Right ventricle myocardium inferior (tissue), 1 donor: Measurements from ENCODE around the gene SRPK2. TPM values are rescaled to one million over a fixed set of nuclear protein-coding genes. Genes with fewer than 3 reads are reported as not detected.

ENCODE experiments used
- ATAC-seq: fragments of 200-7000 bp; cut with Tn5 transposase; one replicate; pipeline ENCODE4 v1.9.1; 2020; ENCODE audit warnings: mild to moderate bottlenecking, moderate library complexity
- DNase-seq: peaks from one replicate; pipeline ENCODE4 v3.0.0; 2021; ENCODE audit errors: missing footprints
- intact Hi-C: fragments of 100-400 bp; cut with DNase I; formaldehyde crosslinking; loops from one replicate; pipeline ENCODE4 v1.11.0; 2022
- total RNA-seq: library from RNA; stranded (reverse); fragmentation: NEBNext Ultra II Directional; extraction: Animal tissue kit (Norgen Biotek cat#: 25700); gene quantifications from one replicate; pipeline ENCODE4 v1.2.1, GENCODE V29; 2021
- donor health status: DM: no; HTN: yes; CAD: no; lungs with severe emphysema.

SRPK2 gene
- total RNA-seq, 1 donor from 2014 or later: 26.8 TPM

- ATAC-seq: no peak
These were observed 282.2 kb downstream of the SRPK2 start for GRCh38 chr7:105106473-105106872.

GRCh38 chr7:105105579-105105978, 283.1 kb downstream of the SRPK2 start:
- DNase-seq (no peak), ATAC-seq (no peak)
- intact Hi-C loops: no loop called here

More at GRCh38 chr7:105106473-105106872, 282.2 kb downstream of the SRPK2 start:
- intact Hi-C loops: no loop called here
- DNase-seq: no peak

GRCh38 chr7:105102557-105103352, 286.0 kb downstream of the SRPK2 start:
- DNase-seq (no peak), ATAC-seq (no peak)
- intact Hi-C loops: no loop called here

- ATAC-seq (no peak), DNase-seq (no peak)
- intact Hi-C loops: no loop called here
These were observed 286.9 kb downstream of the SRPK2 start for GRCh38 chr7:105101864-105102263.

- ATAC-seq: no peak
- intact Hi-C loops: no loop called here
These were observed 289.7 kb downstream of the SRPK2 start for GRCh38 chr7:105098863-105099515.

GRCh38 chr7:105097619-105098018, 291.1 kb downstream of the SRPK2 start:
- no peak for ATAC-seq
- intact Hi-C loops: no loop called here

More at GRCh38 chr7:105098863-105099515, 289.7 kb downstream of the SRPK2 start:
- no peak for DNase-seq

GRCh38 chr7:105096306-105096705, 292.4 kb downstream of the SRPK2 start:
- intact Hi-C loops: no loop called here
- ATAC-seq (no peak), DNase-seq (no peak)

More at GRCh38 chr7:105097619-105098018, 291.1 kb downstream of the SRPK2 start:
- no peak for DNase-seq

GRCh38 chr7:105094966-105095365, 293.8 kb downstream of the SRPK2 start:
- no peak for DNase-seq
- no peak for ATAC-seq
- intact Hi-C loops: no loop called here

- no peak for DNase-seq
- intact Hi-C loops: no loop called here
- ATAC-seq: no peak
These were observed 300.3 kb downstream of the SRPK2 start for GRCh38 chr7:105088456-105088855.

- intact Hi-C loops: no loop called here
These were observed 300.7 kb downstream of the SRPK2 start for GRCh38 chr7:105087981-105088380.

GRCh38 chr7:105086850-105087249, 301.9 kb downstream of the SRPK2 start:
- intact Hi-C loops: no loop called here
- DNase-seq (no peak), ATAC-seq (no peak)

More at GRCh38 chr7:105087981-105088380, 300.7 kb downstream of the SRPK2 start:
- ATAC-seq (no peak), DNase-seq (no peak)

- DNase-seq (no peak), ATAC-seq (peak; percentile 77)
- intact Hi-C loops: no loop called here
These were observed 304.1 kb downstream of the SRPK2 start for GRCh38 chr7:105084581-105084980.

GRCh38 chr7:105079348-105079747, 309.4 kb downstream of the SRPK2 start:
- intact Hi-C loops: no loop called here
- DNase-seq (no peak), ATAC-seq (no peak)

- peak; percentile 25 for DNase-seq
- intact Hi-C loops: no loop called here
- ATAC-seq: no peak
These were observed 315.6 kb downstream of the SRPK2 start for GRCh38 chr7:105073143-105073542.

- ATAC-seq: no peak
- DNase-seq: no peak
- intact Hi-C loops: no loop called here
These were observed 319.8 kb downstream of the SRPK2 start for GRCh38 chr7:105068886-105069285.

GRCh38 chr7:105067691-105068090, 321.0 kb downstream of the SRPK2 start:
- DNase-seq: no peak
- intact Hi-C loops: no loop called here
- no peak for ATAC-seq
